GM18526 (cell line): Measurements from ENCODE around the gene GPR78.

Source experiments
- POLR2A ChIP-seq: IDR thresholded peaks from 3 replicates; pipeline ENCODE4 v1.6.1; 2011; ENCODE audit not compliant: insufficient read length; ENCODE audit errors: extremely low read depth

The GPR78 gene

DNA sequence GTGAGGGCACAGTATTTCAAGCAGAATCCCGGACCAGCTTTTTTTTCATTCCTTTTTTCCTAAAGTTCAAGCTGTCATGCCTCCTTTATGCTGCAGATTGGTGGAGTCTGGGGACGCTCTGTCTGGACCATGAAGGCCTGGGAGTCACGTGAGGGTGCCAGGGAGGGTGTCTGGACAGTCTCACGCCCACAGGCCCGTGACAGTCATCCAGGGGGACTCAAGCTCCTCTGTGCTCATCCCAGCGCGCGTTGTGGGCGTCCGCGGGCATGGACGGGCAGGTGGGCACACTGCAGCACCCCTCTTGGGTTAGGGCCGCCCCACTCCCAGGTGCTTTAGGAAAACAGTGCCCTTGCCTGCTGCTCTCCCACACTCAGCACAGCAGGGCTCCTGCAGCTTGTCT lies 17.1 kb downstream of the GPR78 start:
- no peak for TF ChIP-seq POLR2A

DNA sequence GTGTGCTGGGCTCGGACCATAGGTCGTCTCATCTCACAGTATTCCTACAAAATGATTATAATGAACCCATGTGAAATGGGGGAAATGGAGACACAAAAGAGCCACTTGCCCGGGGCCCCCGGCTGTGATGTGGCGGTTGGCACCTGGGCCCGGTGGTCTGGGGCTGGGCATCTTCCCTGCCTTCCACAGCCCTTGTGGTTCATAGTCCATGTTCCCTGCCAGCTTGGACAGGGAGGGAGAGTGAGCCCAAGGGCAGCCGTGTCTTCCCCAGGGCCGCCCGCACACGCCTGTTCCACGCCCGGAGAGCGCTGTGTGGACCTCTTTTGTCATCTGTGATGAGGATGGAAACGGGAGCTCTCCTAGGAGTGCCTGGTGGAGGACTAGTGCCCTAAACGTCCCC lies 17.6 kb downstream of the GPR78 start:
- no peak for TF ChIP-seq POLR2A

DNA sequence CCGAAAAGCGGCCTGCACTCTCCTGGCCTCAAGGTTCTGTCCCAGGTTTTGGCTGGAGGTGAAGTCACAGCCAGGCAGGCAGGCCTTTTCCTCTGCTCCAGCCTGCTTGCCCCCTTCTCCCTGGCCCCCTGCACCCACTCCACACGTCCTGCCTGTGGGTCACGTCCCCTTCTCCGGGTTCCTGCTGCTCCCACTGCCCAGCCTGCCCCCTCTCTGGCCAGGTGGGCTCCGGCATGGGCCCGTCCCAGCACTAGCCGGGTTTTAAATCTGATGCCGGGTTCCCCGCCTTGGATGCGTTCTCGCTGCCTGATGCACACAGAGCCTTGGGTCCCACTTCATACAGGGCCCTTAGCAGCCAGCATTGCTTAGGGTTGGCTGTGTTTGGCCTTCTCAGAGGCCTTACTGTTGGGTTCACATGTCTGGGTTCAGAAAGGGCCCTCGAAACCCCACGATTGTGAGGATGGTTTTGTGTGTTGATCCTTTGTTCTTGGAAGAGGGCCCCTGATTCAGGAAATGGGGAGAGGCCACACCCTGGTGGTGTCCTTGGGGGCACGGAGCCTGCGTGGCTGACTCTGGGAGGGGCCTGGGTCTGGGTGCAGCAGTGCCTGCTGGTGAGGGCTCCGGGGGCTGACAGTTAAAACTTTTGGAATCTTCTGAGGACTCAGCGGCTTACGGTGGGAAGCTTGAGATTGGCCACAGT lies 18.3 kb downstream of the GPR78 start:
- no peak for TF ChIP-seq POLR2A

DNA sequence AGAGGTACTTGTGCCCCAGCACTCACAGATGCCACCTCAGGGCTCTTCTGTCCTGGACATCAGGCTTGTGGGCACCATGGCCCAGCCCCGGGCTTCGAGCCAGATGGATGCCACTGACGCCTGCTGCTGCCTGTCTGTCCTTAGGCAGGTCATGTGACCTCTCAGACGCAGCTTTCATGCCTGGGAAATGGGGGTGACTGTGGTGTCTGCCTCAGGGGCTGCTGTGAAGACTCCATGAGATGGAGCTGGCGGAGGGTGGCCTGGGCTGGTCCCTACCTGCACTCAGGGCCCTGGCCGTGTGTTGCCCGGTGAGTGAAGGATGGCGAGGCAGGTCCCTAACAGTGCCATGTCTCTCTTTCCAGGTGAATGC lies 18.9 kb downstream of the GPR78 start:
- no peak for TF ChIP-seq POLR2A

DNA sequence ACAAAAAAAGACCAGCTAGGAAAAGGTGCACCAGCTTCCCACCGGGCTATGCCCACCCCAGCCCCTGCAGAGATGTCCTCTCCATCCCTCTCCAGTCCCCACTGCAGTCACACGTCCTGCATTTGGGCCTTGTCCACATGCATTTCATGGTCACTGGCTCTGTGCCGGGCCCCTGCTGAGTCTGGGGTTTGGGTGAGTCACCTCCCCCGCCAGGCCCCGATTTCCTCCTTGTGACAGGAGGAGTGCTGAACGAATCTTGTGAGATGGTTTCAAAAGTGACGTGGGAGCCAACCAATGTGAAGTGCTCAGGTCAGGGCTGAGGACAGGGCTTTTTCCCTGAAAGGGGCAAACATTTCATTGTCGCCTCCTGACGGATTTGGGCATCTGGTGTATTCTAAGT lies 19.5 kb downstream of the GPR78 start:
- no peak for TF ChIP-seq POLR2A

DNA sequence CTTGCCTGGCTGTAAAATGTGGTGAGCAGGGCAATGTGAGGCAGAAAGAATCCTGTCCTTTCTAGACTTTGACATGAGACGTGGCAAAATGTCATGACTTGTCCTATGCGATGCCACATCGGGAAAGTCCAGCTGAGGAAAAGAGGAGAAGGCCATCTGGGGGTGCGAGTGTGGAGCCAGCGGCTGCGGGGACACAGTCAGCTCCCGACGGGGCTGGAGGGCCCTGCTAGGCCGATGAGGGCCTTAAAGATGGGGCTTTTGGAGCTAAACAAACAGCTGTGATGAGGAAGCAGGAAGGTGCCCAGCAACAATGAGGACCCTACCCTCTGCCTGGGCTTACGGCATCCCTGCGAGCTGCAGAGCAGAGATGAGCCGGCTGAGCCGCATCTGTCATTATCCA lies 20.1 kb downstream of the GPR78 start:
- TF ChIP-seq POLR2A, result no peak

DNA sequence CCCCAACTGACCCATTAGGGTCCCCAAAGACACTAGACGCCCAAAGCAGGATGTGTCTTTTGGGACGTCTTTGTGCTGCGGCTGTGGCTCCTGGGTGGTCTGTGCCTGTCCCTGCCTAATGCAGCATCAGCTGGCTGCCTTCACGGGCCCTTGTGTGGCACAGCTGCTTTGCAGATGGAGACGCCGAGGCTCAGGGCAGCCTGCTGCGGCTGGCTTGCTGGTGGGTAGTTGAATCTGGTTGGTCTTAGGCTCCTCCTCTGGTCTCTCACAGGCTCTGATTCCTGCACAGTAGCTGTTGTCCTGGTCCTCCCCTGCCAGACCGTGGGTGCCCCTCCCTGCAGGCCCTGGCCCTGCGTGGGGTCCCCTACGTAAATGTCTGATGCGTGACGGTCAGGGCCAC lies 20.5 kb downstream of the GPR78 start:
- TF ChIP-seq POLR2A, result no peak

DNA sequence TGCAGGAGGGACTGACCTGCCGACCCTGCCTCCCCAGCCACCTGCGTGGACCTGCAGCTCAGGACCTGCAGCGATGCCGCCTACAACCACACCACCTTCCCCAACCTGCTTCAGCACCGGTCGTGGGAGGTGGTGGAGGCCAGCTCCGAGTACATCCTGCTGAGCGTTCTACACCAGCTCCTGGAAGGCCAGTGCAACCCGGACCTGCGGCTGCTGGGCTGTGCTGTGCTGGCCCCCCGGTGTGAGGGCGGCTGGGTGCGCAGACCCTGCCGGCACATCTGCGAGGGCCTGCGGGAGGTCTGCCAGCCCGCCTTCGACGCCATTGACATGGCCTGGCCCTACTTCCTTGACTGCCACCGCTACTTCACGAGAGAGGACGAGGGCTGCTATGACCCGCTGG lies 20.9 kb downstream of the GPR78 start:
- TF ChIP-seq POLR2A, result no peak

DNA sequence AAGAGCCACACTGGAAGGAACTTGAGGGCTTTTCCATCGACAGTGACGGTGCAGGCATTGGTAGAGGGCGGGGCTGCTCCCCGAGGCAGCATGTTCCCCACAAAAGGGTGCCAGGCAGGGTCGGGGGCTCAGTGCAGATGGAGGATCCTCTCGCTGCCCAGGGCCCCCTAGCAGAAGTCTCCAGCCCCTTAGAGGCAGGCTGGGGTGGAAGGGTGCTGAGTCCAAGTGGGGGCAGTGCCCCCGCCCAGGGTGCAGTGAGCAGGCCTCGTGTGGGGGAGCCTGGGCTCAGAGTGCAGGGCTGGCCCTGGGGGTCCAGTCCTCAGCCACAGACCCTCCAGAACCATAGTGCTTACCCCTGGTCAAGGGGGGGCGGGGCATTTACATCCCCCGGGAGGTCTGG lies 21.4 kb downstream of the GPR78 start:
- no peak for TF ChIP-seq POLR2A

DNA sequence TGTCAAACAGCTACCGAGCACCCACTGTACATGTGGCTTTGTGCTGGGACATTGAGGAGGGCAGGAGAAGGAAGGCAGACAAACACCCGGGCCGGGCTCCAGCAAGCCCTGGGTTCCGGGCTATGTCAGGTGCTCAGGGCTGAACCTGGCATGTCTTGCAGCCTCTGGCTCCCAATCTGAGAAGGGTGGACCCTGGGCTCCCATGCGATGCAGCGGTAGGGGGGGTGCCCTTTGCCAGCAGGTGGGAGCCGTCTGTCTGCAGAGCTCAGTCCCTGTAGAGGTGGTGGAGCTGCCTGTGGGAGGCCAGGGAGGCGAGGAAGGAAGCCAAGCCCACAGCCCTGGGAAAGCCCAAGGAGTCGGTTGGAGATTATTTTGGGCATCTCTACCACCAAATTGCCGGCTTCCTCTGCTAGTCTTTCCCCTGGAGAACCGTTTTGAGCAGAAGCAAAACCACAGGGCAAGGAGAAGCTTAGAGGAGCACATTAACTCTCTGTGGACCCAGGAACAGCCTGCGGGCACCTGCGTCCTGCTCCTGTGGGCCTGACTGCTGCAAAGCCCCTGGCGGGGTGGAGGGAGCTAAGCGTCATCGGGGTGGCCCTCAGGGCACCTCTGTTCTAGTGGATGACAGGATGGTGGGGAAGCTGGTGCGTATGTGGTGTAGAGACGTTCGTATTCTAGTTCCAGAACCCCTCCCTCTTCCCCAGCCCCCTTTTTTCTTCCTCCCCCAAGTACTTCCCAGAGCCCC lies 22.7 kb downstream of the GPR78 start:
- no peak for TF ChIP-seq POLR2A

DNA sequence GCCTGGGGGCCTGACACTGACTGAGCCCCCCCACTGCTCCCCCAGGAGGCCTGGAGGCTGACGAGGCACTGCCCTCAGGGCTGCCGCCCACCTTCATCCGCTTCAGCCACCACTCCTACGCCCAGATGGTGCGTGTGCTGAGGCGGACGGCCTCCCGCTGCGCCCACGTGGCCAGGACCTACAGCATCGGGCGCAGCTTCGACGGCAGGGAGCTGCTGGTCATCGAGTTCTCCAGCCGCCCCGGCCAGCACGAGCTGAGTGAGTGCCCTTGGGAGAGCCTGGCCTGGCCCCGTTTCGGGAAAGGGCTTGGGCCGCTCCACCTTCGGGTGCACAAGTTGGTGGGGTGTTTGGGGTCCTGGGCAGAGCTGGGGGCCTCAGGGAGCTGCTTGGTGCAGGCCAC lies 23.7 kb downstream of the GPR78 start:
- no peak for TF ChIP-seq POLR2A

DNA sequence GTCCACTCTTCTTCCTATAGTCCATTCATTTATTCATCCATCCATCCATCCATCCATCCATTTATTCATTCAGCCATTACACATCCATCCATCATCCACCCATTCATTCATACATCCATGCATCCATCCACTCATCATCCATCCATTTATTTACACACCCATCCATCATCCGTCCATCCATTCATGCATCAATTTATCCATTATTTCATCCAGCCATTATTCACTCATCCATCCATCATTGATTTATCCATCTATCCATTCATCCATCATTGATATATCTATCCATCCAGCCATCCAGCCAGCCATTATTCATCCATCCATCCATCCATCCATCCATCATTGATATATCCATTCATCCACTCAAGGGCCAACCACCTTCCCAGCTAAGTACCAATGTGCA lies 25.1 kb downstream of the GPR78 start:
- TF ChIP-seq POLR2A, result no peak

DNA sequence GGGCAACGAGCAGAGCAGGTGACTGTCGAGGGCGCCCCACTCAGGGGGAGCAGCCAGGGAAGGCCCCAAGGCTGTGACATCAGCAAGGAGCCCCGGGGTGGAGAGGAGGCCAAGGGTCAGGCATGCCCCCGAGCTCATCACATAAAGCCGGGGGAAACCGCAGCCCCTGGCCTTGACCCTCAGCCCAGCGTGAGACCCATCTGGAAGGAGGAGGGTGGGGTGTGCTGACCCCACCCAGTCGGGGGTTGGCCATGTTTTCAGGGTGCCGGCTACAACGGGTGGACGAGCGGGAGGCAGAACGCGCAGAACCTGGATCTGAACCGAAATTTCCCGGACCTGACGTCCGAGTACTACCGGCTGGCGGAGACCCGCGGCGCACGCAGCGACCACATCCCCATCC lies 26.3 kb downstream of the GPR78 start:
- no peak for TF ChIP-seq POLR2A

DNA sequence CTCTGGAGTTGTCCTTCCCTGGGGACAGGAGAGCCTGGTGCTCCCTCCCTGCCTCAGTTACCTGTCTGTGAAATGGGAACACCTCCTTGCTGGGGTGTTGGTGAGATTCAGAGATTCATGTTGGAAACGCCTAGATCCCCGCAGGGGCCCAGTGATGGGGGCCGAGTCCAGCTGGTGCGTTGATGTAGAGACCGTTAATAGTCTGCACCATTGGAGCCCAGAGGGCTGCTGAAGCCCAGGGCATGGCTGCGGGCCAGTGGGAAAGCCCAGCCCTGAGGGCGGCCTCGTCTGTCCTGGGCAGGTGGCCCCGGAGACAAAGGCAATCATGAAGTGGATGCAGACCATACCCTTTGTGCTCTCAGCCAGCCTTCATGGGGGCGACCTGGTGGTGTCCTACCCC lies 26.8 kb downstream of the GPR78 start:
- TF ChIP-seq POLR2A, result no peak

DNA sequence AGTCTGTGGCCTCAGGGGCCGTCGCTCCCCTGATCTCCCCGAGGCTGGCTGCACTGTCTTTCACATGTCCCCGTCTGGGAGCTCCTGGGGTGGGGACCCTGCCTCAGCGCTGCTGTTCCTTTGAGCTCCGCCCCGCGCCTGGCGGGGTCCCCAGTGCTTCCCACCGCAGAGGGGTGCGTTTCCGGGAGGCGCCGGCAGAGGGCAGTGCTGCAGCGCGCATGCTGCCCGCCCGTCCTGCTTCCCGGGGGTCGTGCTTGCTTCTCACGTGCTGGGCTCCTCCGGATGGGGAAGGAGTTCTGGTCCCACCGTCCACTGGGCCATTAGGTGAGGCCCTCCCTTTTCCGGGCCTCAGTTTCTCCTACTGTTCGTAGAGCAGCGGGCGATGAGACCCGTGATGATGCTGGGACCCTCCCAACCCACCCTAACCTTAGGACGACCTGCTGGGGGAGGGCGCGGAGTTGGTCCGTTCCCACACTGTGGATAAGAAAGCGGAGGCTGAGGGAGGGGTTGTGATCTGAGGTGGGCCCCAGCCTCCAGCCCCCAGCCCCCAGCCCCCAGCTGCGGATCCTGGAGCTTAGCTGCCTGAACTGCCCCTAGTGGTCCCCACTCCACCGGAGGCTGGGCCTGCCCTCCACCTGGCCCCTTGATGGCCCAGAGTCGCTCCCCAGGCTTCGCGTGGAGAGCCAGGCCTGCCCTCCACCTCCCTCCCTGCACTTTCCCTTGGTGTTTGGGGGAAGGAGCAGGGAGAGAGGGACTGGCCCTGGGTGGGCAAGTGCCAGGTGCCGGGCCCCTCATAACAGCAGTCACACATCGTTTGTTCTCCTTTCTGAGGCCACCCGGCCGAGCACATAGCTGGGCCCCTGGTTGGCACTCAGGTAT lies 27.6 kb downstream of the GPR78 start:
- TF ChIP-seq POLR2A, result no peak
